AG04450 (cell line): ENCODE results near the gene MAML3. TPM values are rescaled to one million over a fixed set of nuclear protein-coding genes. Genes with fewer than 3 reads are reported as not detected.

Source experiments
- CTCF ChIA-PET: fragments of 300-600, 350-600 bp; formaldehyde crosslinking; extraction: SDS; loops from one replicate; lab custom pipeline; 2022; ENCODE audit warnings: antibody characterized with exemption, inconsistent platforms; lab: Charles Lee
- POLR2A ChIA-PET: fragments of 350-600 bp; formaldehyde crosslinking; extraction: SDS; loops from one replicate; lab custom pipeline; 2021; ENCODE audit warnings: antibody characterized with exemption, inconsistent platforms; lab: Yijun Ruan, JAX
- DNase-seq: peaks from one replicate; pipeline ENCODE4 v3.0.0-alpha.2; 2011; ENCODE audit warnings: low read depth, low spot score
- H3K27ac ChIP-seq: one replicate; pipeline ENCODE4 v1.5.1; 2012; ENCODE audit warnings: low read depth, low read length, control low read depth
- H3K27me3 ChIP-seq: one replicate; pipeline ENCODE4 v1.6.0; 2012; ENCODE audit warnings: low read length; ENCODE audit not compliant: control insufficient read depth, insufficient read depth
- H3K4me3 ChIP-seq: 2 replicates; pipeline ENCODE4 v1.5.1; 2011; ENCODE audit warnings: mild to moderate bottlenecking, low read depth, low read length, control low read depth
- H3K9me3 ChIP-seq: 2 replicates; pipeline ENCODE4 v1.5.1; 2012; ENCODE audit warnings: low read length; ENCODE audit not compliant: control insufficient read depth, insufficient read depth
- polyA plus RNA-seq: library from polyadenylated mRNA; depleted of rRNA; stranded (reverse); fragments of >200 nt; gene quantifications from 2 replicates; pipeline ENCODE4 v1.2.3, GENCODE V29; 2011
- TF ChIP-seq, protein P1 (sequence below): IDR thresholded peaks from 2 replicates; pipeline ENCODE4 v1.5.1; 2011; ENCODE audit warnings: low read depth, low read length, control low read depth, inconsistent platforms

MAML3 gene
- polyA plus RNA-seq, 1 experiment, result 4.1 TPM

DNA sequence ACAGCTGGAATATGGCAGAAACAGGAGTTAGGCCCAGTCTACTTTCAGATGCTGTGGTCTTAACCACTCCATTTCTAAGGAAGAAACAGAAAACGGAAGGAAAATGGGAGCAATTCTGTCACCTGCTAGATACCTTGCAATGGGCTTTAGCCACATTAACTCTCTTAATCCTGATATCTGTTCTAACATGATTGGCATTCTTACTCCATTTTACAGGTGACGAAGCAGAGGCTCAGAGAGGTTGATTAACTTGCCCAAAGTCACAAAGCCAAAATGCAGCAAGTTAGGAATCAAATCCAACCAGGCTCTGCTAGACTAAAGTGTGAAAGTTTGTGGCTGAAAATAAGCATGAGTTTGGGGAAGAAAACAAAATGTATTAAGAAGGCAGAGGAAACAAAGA, 196.9 kb downstream of the MAML3 start:
- H3K4me3 ChIP-seq, result no peak overlapping the region
- CTCF ChIA-PET, result no interaction called here
- TF ChIP-seq, protein P1, sequence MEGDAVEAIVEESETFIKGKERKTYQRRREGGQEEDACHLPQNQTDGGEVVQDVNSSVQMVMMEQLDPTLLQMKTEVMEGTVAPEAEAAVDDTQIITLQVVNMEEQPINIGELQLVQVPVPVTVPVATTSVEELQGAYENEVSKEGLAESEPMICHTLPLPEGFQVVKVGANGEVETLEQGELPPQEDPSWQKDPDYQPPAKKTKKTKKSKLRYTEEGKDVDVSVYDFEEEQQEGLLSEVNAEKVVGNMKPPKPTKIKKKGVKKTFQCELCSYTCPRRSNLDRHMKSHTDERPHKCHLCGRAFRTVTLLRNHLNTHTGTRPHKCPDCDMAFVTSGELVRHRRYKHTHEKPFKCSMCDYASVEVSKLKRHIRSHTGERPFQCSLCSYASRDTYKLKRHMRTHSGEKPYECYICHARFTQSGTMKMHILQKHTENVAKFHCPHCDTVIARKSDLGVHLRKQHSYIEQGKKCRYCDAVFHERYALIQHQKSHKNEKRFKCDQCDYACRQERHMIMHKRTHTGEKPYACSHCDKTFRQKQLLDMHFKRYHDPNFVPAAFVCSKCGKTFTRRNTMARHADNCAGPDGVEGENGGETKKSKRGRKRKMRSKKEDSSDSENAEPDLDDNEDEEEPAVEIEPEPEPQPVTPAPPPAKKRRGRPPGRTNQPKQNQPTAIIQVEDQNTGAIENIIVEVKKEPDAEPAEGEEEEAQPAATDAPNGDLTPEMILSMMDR, result no peak
- H3K9me3 ChIP-seq, result no peaks in the 10 kb centered on the region
- POLR2A ChIA-PET, result no interaction called here
- H3K27me3 ChIP-seq, result no peaks in the 10 kb centered on the region
- DNase-seq, result no peak
- H3K27ac ChIP-seq, result no peak overlapping the region

DNA sequence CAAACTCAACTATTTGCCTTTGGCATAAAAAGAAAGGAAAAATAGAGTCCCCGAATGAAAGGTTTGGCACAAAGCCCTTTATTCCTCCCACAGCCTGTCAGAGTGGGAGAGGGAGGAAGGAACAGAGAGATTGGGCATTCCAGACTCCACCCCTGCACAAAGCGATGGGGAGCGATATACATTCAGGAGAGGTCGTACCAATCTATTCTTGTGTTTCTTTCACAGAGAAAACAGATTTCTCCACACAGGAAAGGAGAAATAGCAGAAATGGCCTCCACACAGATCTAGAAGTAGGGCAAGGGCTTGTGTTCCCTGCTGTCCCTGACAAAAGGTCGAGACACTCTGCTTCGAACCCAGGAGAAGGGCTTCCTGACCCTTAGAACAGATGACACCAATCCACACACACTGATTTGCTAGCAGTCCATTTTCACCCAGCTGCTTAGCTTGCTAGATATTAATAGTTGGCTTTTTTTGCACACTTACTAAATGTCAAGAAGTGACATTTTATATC, 197.4 kb downstream of the MAML3 start:
- H3K4me3 ChIP-seq, result peak overlapping the region; percentile 8; the same call in 1 of the 2 replicates

DNA sequence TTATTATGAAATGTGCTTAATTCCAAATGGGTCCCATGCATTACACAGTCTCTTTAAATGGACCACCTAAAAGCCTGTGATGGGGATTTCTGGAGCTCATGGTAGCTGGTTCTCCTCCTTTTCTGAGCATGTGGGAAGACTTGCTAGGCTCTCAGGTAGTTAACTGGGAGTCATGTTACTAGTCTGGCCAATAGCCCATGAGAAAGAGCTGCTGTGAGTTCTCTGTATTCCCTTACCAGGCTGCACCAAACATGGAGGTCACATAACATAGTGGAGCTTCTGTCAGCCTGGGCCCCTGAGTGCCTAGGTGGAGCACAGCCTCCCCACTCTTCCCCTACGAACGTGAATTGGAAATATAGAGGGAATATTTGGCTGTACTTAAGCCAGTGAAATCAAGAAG, 198.4 kb downstream of the MAML3 start:
- Histone ChIP-seq H3K4me3 (no peak overlapping the region), H3K27ac (no peak overlapping the region), H3K27me3 (no peaks in the 10 kb centered on the region), H3K9me3 (no peaks in the 10 kb centered on the region)
- DNase-seq, result no peak
- TF ChIP-seq, protein P1, result no peak
- ChIA-PET CTCF (interaction anchor here (0.6 kb wide), 1 partner anchor 504 kb away, joined by 8 read pairs; no protein-coding TSS in a partner anchor), POLR2A (no interaction called here)

More for the DNA sequence above, 197.4 kb downstream of the MAML3 start:
- no peaks in the 10 kb centered on the region for H3K9me3 ChIP-seq
- no peaks in the 10 kb centered on the region for H3K27me3 ChIP-seq
- ChIA-PET POLR2A (no interaction called here), CTCF (no interaction called here)
- DNase-seq, result no peak
- TF ChIP-seq, protein P1, result no peak
- H3K27ac ChIP-seq, result no peak overlapping the region

DNA sequence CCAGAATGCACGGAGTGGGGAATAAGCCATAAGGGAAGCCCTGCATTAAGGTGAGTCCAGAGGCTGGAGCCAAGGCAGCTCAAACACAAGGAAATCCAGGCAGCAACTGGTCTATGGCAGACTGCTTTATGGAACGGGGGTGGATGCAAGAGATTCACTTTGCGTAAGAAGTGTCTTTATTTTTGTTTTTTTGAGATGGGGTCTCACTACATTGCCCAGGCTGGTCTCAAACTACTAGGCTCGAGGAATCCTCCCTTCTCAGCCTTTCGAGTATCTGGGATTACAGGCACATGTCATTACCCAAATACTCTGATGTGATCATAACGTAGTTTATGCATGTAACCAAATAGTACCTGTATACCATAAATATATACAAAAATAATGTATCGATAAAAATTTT, 199.5 kb downstream of the MAML3 start:
- H3K9me3 ChIP-seq, result no peaks in the 10 kb centered on the region
- H3K4me3 ChIP-seq, result no peak overlapping the region
- ChIA-PET CTCF (no interaction called here), POLR2A (no interaction called here)
- no peak overlapping the region for H3K27ac ChIP-seq
- DNase-seq, result no peak
- TF ChIP-seq, protein P1, result no peak
- H3K27me3 ChIP-seq, result no peaks in the 10 kb centered on the region

DNA sequence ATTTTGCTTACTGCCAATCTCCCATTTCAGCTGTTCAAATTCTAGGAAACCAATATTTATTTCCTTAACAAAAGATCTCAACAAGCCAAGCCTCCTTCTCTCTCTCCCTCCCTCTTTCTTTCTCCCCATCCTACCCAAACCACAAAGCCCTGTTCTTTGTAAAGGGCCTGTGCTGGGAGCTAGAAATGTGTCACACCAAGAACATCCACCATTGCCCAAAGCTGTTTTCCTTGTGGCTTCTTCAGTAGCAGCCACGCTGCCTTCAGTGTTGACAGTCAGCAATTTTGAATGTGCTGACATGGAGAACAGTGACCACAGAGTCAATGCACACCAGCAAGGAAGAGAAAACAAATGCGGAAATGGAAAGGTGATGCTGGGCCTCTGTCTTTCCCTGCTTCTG, 203.0 kb downstream of the MAML3 start:
- no peaks in the 10 kb centered on the region for H3K9me3 ChIP-seq
- CTCF ChIA-PET, result no interaction called here
- DNase-seq, result no peak

More for the DNA sequence above, 203.0 kb downstream of the MAML3 start:
- H3K27me3 ChIP-seq, result no peaks in the 10 kb centered on the region
- TF ChIP-seq, protein P1, result no peak
- H3K27ac ChIP-seq, result no peak overlapping the region
- H3K4me3 ChIP-seq, result no peak overlapping the region
- POLR2A ChIA-PET, result no interaction called here
